Measurements from ENCODE around the gene ASF1B.

DNA sequence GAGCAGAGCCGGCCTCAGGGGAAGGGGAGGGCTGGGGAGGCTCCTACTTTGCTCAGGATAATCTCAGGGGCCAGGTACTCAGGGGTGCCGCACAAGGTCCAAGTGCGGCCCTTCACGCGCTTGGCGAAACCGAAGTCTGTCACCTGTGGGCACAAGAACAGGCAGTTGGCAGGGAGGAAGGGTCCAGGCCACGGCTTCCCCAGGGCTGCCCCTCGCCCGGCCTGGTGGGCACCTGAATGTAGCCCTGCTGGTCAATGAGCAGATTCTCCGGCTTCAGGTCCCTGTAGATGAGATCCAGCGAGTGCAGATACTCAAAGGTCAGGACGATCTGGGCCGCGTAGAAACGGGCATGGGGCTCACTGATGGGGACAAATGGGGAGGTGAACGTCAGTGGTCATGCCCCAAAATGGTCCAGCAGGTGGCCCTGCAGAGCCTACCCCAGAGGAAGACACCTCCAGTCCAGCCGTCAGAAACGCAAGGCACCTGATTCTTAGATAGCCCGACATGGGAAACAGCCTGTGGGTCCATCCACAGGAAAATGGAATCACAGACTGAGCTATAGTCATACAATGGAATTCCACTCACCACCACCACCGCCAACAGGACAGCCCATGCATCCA is 38.7 kb downstream of the ASF1B start:
- TF ChIP-seq CTCF (IDR thresholded peaks at IDR 0.05; ENCODE audit: low read length): 0 out of 2 replicates have a peak, but pooled peaks have one; percentile 6
- TF ChIP-seq EZH2phosphoT487 (IDR thresholded peaks at IDR 0.05; ENCODE audit: low read length): no peak

Data from MM.1S (cell line).